Fibroblast of peridontal ligament (primary cell): ENCODE data around the gene ECE1.
A peak's percentile ranks its signal among the peaks of the same experiment; 100 is the strongest.
"Not testable (repeated sequence)": the region's sequence is repeated elsewhere in the genome, so short reads cannot be mapped to it uniquely, and the experiment has no call there.

Source experiments
- DNase-seq: peaks from one replicate; pipeline ENCODE4 v3.0.0-alpha.2; 2010; ENCODE audit errors: extremely low read depth

Gene ECE1

DNA sequence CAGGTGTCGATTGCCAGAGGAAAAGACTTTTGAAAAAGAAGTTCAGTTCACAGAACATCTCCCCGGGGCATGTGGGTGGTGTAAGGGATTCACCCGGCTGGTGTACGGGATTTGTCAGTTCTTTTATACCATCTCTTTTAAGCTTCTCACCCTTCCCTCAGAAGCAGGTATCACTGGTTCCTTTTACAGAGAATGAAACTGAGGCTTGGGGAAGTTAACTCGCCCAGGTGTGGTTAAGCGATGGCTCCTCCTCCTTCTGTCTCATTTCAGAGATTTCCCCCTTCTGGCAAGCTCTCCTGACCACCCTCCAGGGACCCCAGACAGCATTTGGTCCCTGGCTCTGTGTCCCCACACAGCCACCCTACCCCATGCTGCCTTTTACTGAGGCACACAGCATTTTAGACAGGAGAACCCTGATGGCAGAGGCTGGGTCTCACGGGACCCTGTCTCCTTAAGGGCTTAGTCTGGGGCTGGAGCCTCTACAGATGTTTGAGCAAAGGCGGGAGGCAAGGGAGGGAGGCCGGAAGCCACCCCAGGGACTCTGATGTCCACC, 2.8 kb upstream of the ECE1 start:
- DNase-seq, result no peak

DNA sequence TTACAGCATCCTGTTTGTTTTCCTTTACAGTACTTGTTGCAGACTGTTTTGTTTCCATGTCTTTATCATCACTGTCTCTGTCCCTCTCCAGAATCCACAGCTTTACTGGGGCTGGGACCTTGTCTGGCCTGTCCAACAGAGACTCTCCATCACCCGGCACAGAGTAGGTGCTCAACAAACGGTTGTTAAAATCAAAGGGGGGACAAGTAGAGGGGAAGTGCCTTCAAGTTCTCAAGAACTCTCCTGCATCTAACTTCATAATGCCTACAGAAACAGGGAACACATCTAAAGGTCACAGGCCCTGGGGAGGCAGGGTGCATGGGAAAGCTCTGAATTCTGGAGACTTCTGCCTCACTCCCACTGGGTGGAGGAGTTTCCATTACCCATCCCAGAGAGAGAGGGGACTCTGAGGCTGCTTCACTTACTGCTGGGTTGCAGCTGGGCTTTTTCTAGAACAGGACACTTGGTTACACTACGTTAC, 2.3 kb upstream of the ECE1 start:
- DNase-seq, result no peak

DNA sequence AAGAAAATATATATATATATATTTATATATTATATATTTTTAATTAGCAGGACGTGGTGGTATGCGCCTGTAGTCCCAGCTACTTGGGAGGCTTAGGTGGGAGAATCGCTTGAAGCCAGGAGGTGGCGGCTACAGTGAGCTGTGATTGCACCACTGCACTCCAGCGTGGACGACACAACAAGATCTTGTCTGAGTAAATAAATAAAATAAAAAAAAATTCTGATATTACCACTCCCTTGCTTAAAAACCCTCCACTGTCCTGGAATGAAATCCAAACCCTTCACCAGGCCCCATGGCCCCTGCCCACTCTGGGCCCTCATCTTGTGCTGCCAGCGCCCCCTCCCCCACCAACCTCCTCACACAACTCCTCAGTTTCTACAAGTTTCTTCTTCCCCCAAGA, 1.7 kb upstream of the ECE1 start:
- no peak for DNase-seq

DNA sequence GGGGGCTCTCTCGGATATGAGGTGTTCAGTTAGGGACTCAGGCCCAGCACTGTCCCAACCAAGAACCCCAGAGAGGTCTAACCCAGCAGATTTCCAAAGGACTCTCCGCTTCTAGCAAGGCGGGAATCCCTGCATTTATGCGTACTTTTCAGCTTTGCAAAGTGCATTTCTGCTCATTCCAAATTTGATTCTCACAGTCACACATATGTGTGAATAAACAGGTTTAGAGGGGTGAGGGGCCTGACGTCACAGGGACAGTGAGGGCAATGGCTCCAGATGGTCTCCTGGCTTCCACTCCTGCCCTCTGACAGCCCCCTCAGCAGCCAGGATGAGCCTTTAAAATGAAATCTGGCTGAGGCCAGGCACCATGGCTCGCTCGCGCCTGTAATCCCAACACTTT, 921 bp upstream of the ECE1 start:
- no peak for DNase-seq

DNA sequence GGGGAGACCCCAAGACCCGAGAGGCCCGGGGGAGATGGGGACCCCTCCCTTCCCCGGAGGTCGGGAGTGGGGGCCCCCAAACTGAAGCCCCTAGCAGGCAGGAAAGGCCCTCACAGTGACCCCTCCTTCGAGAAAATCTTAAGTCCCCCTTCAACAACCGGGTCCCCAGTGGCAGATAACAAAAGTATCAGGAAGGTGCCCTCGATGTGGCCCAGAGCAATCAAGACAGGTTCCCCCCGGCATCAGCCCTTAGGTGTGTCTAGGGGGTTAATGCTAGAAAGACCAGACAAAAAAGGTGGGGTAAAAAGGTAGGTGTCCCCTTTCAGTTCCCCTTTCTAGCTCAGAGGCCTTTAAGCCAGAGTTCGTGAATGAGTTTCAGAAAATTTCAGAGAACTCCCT, 282 bp upstream of the ECE1 start:
- no peak for DNase-seq

DNA sequence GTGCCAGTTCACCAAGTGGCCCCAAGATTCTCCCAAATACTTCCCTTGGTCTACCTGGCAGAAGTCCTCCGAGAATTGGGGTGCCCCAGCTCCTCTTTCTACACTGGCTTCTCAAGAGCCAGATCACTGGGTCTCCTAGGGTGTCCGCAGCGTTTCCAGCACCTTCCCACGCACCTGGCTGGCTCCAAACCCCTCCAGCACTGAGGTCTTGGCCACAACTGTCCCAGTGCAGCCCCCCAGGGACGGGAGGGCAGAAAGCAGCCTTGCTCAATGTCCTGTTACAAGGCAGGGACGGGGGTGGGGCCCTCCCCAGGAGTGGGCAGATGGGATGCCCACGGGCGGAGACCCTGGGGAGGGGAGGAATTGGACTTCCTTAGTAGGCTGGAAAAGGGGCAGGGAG, 1.1 kb downstream of the ECE1 start:
- DNase-seq, result no peak

DNA sequence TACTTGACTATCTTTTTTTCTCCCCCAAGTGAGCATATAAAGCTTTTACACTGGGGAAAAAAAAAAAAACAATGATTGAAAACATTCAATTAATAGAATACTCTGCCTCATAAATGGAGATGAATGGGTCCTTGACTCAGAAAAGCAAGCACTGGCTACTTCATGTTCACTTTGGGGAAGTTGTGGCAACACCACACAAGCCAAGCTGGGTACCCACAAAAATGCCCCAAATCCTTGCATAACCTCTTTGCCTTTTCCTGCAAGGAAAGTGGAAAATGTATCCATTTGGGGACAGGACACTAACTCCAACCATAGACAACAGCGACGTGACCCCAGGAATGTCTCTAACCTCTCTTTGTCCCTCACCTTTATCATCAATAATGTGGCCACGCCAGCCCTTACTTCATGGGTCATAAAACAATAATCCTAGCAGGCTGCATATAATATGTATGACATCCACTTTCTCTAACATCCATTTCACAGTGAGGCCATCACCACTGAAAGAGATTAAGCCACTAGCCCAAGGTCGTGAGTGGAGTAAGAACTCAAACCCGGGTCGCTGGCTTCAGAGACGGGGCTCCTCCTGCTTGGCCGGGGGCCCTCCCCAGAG, 2.3 kb downstream of the ECE1 start:
- no peak for DNase-seq

DNA sequence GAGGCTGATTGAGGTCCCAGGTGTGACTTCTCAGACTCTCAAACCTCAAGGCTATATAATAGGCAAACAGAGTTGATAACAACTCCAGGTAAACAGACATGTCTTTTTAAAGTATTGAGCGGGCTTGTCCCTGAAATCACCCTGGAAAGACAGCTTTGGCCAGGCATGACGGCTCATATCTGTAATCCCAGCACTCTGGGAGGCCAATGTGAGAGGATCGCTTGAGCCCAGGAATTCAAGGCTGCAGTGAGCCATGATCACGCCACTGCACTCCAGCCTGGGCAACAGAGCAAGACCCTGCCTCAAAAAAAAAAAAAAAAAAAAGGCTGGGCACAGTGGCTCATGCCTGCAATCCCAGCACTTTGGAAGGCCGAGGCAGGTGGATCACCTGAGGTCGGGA, 4.9 kb downstream of the ECE1 start:
- not testable (repeated sequence) for DNase-seq

DNA sequence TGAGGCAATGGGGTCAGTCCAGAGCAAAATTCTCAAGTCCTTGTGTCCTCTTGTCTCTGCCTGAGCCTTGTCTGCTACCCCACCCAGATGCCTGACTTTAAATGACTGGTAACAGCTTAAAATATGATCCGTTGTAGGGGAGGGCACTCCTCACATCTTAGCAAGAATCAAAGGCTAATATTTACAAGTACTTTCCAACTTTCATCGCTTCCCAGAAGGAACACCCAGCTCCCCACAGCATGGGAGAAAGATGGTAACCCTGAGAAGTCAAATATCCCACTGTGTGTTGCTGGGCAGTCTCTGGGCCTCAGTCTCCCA, 5.2 kb downstream of the ECE1 start:
- no peak for DNase-seq

DNA sequence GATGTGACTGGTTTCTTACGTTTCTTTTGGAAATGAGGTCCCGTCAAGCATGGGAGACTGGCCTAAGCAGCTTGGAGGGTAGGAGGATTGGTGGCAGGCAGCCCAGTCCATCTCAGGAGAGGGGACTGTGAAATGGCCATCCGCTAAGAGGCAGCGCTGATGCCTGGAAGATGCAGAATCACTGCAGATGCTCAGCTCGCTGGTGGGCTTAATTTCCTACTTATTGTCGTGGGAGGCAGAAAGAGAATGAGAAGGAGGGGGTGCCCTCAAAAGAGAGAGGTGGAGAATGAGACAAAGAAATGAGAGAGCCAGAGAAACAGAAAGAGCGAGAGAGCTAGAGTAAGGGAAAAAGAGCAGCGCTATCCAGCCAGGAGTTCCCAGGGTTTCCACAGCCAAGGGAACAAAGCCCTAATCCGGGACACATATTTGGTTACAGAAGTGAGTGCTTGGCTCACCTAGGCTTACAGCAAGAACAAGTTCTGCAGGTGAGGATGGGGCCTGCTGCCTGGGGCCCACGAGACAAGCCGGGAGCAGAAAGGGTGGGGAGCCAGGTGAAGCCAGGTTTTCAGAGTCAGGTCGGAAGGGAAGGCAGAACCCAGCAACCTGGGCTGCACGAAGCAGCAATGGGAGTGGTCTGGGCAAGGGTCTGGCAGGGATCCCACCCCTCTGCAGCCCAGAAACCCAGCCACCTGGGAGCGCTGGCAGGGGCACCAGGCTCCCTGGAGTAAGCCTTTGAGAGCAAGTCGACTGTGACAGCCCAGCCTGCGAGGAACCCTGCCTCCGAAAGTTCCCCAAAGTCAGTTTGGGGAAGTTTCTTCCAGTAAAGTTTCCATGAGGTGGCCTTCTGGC, 5.8 kb downstream of the ECE1 start:
- no peak for DNase-seq

DNA sequence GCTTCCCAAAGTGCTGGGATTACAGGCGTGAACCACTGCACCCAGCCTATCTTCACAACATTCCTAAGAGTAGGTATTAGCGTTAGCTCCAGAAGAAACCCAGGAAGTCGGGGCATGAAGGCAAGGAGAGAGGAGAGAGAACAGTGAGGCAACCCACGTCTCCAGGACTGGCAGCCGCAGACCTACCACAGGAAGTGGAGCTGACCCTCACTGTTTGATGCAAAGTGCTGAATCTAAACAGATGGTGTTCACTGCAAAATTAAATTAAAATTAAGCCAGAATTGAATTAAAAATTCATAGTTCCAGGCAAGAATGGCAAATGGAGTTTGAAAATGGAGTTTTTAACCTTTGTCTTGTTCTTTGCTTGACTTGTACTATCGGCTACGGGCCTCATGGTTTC, 6.7 kb downstream of the ECE1 start:
- no peak for DNase-seq

DNA sequence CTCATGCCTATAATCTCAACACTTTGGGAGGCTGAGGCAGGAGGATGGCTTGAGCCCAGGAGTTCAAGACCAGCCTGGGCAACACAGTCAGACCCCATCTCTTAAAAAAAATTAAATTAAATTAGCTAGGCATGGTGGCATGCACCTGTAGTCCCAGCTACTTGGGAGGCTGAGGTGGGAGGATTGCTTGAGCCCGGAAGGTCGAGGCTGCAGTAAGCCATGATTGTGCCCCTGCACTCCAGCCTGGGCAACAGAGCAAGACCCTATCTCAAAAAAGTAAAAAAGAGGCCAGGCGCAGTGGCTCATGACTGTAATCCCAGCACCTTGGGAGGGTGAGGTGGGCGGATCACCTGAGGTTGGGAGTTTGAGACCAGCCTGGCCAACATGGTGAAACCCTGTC, 8.2 kb downstream of the ECE1 start:
- DNase-seq, result not testable (repeated sequence)

DNA sequence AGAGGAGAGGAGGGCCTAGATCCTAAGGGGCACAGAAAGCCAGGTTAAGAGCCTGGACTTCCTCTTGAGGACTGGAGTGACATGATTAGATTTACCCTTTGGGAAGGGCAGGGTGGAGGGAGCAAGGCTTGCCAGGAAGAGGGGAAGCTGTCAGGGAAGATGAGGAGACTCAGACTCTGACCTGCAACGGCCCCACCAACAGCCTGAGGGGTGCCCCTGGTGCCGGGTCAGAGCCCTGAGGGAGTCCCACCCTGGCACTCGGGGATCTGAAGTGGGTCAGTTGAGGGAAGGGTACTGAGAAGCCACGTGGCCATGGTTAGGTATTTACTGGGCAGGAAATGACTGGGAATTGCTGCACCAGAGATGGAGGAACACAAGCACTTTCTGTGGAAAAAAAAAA, 9.8 kb downstream of the ECE1 start:
- no peak for DNase-seq

DNA sequence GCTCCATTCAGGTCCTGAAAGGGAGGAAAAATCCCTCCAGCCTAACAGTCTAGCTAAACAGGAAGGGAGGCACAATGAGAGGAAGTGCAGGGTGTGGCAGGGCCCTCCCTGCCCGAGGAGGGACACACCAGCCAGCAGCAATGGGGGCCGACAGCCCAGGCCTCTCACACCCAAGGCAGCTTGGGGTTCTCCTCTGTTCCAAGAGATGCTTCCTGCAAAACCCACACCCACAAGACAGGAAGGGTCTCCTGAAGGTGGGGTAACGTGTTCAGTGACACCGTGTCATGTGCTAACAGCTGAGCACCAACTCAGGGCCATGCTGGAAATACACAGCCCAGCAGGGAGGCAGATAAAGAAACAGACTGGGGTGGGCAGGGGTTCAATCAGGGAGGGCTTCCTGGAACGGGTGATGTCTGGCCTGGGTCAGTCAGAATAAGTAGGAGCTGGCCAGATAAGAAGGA, 10.2 kb downstream of the ECE1 start:
- no peak for DNase-seq

DNA sequence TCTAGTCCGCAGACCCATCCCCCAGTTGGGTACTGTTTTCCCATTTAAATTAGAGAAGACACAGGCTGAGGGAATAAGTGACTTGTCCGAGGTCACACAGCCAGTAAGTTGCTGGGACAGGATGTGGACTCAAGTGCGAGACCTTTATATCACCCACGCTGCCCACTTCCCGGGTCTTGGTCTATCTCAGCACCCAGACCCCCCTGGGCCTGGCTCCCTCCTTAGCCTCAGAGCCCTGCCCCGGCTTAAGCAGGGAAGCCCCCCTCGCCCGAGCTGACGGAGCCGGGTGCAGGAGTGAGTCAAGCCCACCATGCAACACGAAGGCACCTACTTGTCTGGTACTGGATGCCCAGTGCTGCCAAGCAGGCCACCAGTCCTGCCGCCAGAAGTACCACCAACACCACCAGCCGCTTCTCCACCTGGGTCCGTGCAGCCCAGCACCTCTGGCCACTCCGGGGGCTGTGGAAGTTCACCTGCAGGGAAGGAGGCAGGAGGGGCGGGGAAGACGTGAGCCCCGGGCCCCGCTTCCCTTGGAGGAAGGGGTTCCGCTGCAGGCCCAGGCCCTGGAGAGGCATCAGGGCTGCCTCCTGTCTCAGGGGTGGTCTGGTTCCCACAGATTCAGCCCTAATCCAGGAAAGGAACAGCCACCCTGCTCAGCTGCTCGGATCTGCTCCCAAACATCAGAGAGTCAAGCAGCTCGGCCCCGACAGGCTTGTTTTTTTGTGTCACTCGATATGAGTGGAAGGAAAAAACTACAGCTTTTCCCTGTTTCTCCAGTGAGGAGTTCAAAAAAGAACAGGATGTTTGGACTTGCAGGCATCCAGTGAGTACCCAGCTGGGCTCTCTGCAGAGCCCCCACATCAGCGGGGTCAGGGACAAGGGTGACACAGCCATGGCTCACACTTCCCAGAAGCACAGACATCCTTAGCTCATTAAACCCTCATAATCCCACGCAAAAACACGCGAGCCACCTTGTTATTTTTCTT, 11.1 kb downstream of the ECE1 start:
- no peak for DNase-seq

DNA sequence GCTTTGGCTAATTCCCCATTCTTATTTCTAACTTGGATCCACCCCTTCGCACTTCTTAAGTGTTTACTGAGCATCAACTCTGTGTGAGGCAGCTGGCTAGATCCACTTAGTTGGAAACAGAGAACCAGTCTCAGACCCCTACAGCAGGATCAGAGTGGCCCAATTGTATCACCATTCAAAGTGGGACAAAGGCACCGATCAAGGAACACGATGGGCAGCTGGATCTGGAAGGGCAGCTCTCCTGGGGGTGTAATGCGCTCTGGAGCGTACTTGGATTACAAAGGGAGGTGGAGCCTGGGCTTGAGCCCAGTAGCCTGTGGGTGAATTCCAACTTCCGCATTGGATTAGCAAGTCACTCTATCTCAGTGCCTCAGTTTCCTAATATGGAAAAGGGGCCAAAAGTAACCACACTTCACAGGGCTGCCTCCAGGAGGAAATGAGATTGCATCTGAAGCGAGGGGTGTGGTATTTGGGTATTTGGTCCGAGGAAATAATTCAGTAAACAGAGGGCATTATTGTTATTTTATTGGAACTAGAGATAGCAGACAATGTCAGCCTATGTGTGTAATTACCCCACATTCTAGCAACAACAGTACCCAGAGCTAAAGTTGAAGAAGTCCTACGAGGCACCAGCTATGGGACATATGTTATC, 11.9 kb downstream of the ECE1 start:
- peak; percentile 57 for DNase-seq

DNA sequence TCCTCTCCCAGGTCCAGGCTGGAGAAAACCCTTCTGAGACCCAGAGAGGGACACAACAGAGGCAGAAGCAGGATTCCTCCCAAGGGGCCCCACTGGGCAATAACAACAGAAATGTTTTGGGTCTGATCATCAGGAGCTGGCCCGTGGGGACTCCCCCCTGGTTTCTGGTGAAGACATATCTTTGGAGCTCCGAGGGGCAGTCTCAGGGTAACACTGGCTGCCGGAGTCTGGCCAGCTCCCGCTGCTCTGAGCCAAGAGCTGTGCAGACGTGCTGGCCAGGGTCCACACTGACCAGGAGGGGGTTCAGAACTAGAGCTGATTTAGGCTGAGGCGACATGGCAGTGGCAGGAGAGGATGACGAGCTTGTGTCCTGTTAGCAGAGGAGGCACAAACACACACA, 13.1 kb downstream of the ECE1 start:
- no peak for DNase-seq

DNA sequence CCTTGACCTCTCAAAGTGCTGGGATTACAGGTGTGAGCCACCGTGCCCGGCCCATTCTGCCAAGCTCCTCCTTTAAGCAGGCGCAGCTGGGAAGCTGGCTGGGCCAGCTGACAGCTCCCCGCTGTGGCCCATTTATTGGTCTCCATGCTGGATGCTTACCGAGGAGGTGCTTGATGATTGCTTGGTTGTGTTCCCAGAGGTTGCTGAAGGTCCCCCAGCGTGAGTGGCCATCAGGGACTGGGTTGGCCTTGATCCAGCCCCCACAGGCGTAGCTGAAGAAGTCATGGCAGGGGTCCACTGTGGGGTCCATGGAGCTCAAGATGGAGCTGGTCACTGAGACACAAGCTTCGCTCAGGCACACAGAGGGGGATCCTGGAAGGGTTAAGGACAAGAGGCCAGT, 17.7 kb downstream of the ECE1 start:
- no peak for DNase-seq

DNA sequence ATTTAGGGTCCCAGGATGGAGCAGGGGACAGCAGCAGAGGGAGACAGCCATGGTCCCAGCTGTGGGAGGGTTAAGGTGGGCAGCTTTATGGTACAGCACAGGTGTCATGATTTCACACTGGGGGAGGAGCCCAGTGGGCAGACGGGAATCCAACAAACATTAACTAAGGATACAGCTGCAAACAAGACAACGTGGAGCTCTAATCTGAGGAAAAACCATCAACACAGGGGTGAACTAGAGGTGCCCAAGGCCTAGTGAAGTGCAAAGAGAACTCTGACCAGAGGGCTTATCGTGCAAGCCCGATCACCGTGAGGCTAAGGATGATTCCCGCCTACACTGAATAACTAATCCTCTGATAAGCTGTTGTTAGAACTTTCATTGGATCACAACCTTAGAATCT, 18.7 kb downstream of the ECE1 start:
- no peak for DNase-seq

DNA sequence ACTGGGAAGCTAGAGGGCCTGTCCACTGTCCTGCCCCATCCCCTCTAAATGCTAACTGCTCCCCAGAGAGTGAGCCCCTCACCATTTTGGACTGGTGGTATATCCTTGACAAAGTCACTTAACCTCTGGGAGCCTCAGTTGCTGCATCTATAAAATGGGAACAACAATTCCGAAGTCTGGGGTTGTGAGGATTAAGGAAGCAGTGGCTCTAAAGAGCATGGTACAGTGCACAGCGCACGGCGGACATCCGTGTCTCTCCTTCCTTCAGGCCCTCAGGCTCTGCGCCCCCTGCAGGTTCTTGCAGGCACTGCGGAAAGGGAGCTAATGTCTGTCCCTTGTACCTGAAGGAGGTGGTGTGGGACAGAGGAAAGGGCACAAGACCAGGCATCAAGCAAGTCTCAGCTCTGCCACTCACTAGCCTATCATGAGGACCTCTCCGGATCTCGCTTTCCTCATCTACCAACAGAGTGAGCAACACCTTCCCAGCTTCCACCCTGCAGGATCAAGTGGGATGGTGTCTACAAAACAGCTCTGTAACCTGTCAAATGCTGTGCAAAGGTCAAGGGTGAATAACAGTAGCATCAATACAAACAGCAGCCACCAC, 20.1 kb downstream of the ECE1 start:
- DNase-seq, result peak; percentile 62

DNA sequence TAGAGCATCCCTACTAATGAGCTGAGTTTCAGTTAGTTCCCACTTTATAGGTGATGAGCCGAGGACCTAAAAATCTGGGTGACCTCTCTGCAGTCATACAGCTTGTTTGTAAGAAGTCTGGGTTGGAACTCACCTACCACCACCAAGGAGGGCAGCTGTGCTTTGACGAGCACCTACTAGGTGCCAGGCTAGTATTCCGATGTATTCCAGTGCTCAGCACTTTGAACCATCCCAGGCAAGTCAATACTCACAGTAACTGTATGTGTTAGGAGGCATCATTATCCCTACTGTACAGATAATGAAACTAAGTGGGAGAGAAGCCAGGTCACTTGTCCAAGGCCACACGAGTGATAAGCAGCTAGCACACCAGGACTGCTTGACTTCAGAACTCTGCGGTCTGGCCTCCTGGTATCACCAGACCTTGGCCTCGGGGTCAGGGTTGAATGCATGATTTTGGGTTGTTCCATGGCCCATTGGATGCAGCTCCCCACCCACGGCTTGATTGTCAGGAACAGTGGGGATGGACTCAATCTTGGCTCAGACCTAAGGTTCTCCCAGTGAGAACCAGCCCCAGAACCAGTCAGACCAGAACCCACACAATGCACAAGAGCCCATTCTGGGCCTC, 20.7 kb downstream of the ECE1 start:
- no peak for DNase-seq
